Endodermal cell (in vitro differentiated cells): ENCODE measurements around the gene FTO. TPM values are rescaled to one million over a fixed set of nuclear protein-coding genes. Genes with fewer than 3 reads are reported as not detected.

Source experiments
- DNase-seq: peaks from one replicate; pipeline ENCODE4 v3.0.0-alpha.2; 2017
- H3K27ac ChIP-seq: 2 replicates; pipeline ENCODE4 v1.5.1; 2013; ENCODE audit warnings: mild to moderate bottlenecking, low read depth, low read length, moderate library complexity
- H3K27me3 ChIP-seq: 2 replicates; pipeline ENCODE4 v1.6.1; 2013; ENCODE audit warnings: mild to moderate bottlenecking, low read length, moderate library complexity; ENCODE audit not compliant: insufficient read depth, control insufficient read depth, poor library complexity, severe bottlenecking
- H3K36me3 ChIP-seq: 2 replicates; pipeline ENCODE4 v1.7.0; 2013; ENCODE audit warnings: mild to moderate bottlenecking, low read length, moderate library complexity; ENCODE audit not compliant: control insufficient read depth, insufficient read depth
- H3K4me1 ChIP-seq: one replicate; pipeline ENCODE4 v1.7.0; 2013; ENCODE audit warnings: low read length; ENCODE audit not compliant: control insufficient read depth, insufficient read depth
- H3K4me3 ChIP-seq: 2 replicates; pipeline ENCODE4 v1.5.1; 2013; ENCODE audit warnings: mild to moderate bottlenecking, low read length, moderate library complexity
- H3K9ac ChIP-seq: 2 replicates; pipeline ENCODE4 v1.6.1; 2013; ENCODE audit warnings: mild to moderate bottlenecking, low read length, moderate library complexity; ENCODE audit not compliant: poor library complexity, severe bottlenecking; ENCODE audit errors: extremely low read depth
- H3K9me3 ChIP-seq: 2 replicates; pipeline ENCODE4 v1.6.1; 2013; ENCODE audit warnings: mild to moderate bottlenecking, low read length, moderate library complexity; ENCODE audit not compliant: control insufficient read depth
- H3K27ac Mint-ChIP-seq: 2 replicates; pipeline ENCODE4 v1.8.0; 2020; ENCODE audit warnings: mixed read lengths
- H3K27me3 Mint-ChIP-seq: 2 replicates; pipeline ENCODE4 v1.8.0; 2021; ENCODE audit warnings: mild to moderate bottlenecking, mixed read lengths; ENCODE audit not compliant: insufficient read depth
- H3K36me3 Mint-ChIP-seq: 2 replicates; pipeline ENCODE4 v1.8.0; 2020; ENCODE audit warnings: low read depth, mixed read lengths
- H3K4me1 Mint-ChIP-seq: 2 replicates; pipeline ENCODE4 v1.8.0; 2020; ENCODE audit warnings: mixed read lengths
- H3K4me3 Mint-ChIP-seq: 2 replicates; pipeline ENCODE4 v1.8.0; 2020; ENCODE audit warnings: mild to moderate bottlenecking, moderate library complexity, mixed read lengths
- H3K9me3 Mint-ChIP-seq: 2 replicates; pipeline ENCODE4 v1.8.0; 2020; ENCODE audit warnings: mild to moderate bottlenecking, mixed read lengths
- WGBS, 2 experiments: methylation state at CpG; one replicate each; pipeline versions ENCODE4 v1.1.5 to v1.1.7; 2013; ENCODE audit warnings: missing lambda C conversion rate in 2 of 2, mixed read lengths in 1 of 2; ENCODE audit not compliant: insufficient coverage in 1 of 2, insufficient read length in 1 of 2; 5-methylcytosine and 5-hydroxymethylcytosine counted together
- total RNA-seq, 2 donors: library from RNA; stranded (reverse); fragmentation: NEBNext Ultra II Directional in 1 of 2; extraction: Animal tissue kit (Norgen Biotek cat#: 25700) in 1 of 2; gene quantifications; 2 replicates in 1 of 2; 3 replicates in 1 of 2; pipeline ENCODE4 v1.2.1, GENCODE V29; 2021
- TF ChIP-seq, protein P1 (sequence below): fragments of 200-600 bp; sonication (generic); conservative IDR thresholded peaks from 2 replicates; pipeline ENCODE4 v1.5.0; 2021; ENCODE audit warnings: antibody characterized with exemption, mild to moderate bottlenecking

FTO gene
- total RNA-seq, 2 donors from 2014 or later, result 80.3 to 102 TPM

DNA sequence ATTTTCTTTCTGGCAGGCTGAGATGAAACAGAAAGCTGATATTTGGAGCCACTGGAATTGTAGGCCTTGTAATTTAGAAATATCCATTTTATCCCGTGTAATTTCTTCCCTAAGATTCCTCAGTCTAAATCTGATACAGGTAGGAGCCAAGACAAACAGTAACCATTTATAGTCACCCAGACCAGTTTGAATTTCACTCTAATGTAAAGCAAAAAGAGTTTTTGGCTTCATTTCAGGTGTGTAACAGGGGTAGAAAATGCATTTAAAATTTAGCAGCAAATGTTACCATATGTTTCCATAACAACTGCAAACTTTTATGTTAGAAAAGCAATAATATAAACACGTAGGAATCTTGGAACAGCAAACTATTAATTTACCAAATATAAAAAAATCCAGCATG is 249.4 kb downstream of the FTO start:
- no peaks in the 10 kb centered on the region for H3K4me1 Mint-ChIP-seq
- no peaks in the 10 kb centered on the region for H3K27me3 Mint-ChIP-seq
- no peak overlapping the region for H3K27ac Mint-ChIP-seq
- Histone ChIP-seq H3K9me3 (no peaks in the 10 kb centered on the region), H3K27ac (no peak overlapping the region), H3K27me3 (no peaks in the 10 kb centered on the region), H3K9ac (no peak overlapping the region), H3K4me1 (no peaks in the 10 kb centered on the region), H3K36me3 (no peaks in the 10 kb centered on the region), H3K4me3 (no peak overlapping the region)
- DNase-seq, result no peak
- no peak overlapping the region for H3K4me3 Mint-ChIP-seq
- peaks cover 2% of the 10 kb centered on the region for H3K36me3 Mint-ChIP-seq
- H3K9me3 Mint-ChIP-seq, result no peaks in the 10 kb centered on the region
- 93% methylated on average over 2 of the region's 2 CpGs; no CpG with 5 or more reads in 1 of the 2 experiments for WGBS, 2 experiments
- TF ChIP-seq, protein P1, sequence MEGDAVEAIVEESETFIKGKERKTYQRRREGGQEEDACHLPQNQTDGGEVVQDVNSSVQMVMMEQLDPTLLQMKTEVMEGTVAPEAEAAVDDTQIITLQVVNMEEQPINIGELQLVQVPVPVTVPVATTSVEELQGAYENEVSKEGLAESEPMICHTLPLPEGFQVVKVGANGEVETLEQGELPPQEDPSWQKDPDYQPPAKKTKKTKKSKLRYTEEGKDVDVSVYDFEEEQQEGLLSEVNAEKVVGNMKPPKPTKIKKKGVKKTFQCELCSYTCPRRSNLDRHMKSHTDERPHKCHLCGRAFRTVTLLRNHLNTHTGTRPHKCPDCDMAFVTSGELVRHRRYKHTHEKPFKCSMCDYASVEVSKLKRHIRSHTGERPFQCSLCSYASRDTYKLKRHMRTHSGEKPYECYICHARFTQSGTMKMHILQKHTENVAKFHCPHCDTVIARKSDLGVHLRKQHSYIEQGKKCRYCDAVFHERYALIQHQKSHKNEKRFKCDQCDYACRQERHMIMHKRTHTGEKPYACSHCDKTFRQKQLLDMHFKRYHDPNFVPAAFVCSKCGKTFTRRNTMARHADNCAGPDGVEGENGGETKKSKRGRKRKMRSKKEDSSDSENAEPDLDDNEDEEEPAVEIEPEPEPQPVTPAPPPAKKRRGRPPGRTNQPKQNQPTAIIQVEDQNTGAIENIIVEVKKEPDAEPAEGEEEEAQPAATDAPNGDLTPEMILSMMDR, result no peak

DNA sequence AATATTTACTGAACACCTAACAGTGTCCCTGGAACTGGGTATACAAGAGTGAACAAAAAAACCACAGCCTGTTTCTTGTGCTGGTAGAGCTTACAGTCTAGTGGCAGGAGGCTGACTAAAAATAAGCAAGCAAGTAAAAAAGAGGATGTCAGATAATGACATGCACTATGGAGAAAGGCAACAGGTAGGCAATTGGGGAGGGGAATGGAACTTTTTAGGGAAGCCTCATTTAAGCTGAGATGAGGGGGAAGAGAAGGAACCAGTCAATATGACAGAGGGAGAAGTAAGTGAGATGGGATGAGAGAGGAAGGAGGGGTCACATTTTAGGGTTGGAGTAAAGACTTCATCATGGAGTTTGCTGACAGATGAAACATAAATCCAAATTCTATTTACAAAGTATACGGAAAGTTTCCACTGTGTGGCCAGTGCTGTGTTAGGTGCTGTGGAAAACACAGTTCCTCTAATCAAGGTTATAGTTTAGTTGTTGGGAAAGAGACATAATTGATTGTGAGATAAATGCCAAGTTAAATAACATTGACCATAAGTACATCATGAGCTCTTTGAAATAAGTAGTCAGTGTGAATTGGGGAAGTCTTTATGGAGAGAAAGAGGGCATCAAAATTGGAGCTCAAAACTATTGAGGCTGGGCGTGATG is 251.4 kb downstream of the FTO start:
- Mint-ChIP-seq H3K4me1 (no peaks in the 10 kb centered on the region), H3K27me3 (no peaks in the 10 kb centered on the region), H3K4me3 (no peak overlapping the region), H3K27ac (no peak overlapping the region), H3K36me3 (peaks cover 2% of the 10 kb centered on the region), H3K9me3 (no peaks in the 10 kb centered on the region)
- H3K27me3 ChIP-seq, result no peaks in the 10 kb centered on the region
- TF ChIP-seq, protein P1, result no peak
- WGBS, 2 experiments, result 92 to 100% methylated on average over 2 of the region's 2 CpGs
- no peaks in the 10 kb centered on the region for H3K4me1 ChIP-seq
- H3K4me3 ChIP-seq, result no peak overlapping the region
- H3K27ac ChIP-seq, result no peak overlapping the region
- H3K9ac ChIP-seq, result no peak overlapping the region
- DNase-seq, result no peak
- no peaks in the 10 kb centered on the region for H3K36me3 ChIP-seq
- no peaks in the 10 kb centered on the region for H3K9me3 ChIP-seq

DNA sequence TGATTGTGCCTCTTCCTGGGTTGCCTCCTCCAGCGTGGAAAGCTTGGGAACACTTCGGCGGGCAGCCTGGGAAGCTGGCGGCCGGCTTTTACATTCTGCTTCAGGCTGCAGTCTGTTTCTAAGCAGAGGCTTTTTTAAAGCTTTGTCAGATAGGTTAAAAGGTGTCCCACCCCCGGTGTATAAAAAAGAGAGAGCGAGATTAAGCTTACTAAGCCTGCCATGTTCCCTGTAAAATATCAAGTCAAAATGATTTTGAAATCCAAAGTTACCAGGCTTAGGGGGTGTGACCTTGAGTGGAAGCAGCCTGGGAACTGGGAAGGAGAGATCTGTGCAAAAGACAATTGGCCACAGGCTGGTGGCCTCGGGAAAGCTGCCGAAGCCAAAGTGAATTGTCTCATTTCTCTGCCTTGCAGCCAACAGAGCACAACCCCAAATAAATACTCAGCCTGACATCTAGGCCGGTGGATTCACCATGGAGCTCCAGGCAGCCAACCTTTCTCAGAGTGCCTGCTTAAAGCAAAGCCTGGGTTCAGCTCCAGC is 254.5 kb downstream of the FTO start:
- WGBS, 2 experiments, result 83 to 94% methylated on average over 1 to 10 of the region's 10 CpGs
- Histone ChIP-seq H3K9me3 (no peaks in the 10 kb centered on the region), H3K36me3 (no peaks in the 10 kb centered on the region), H3K27ac (peak overlapping the region; percentile 82), H3K4me3 (no peak overlapping the region), H3K9ac (no peak overlapping the region), H3K4me1 (no peaks in the 10 kb centered on the region), H3K27me3 (no peaks in the 10 kb centered on the region)
- no peak overlapping the region for H3K27ac Mint-ChIP-seq
- no peak overlapping the region for H3K4me3 Mint-ChIP-seq
- H3K27me3 Mint-ChIP-seq, result no peaks in the 10 kb centered on the region
- no peaks in the 10 kb centered on the region for H3K9me3 Mint-ChIP-seq
- DNase-seq, result no peak
- H3K36me3 Mint-ChIP-seq, result peaks cover 2% of the 10 kb centered on the region
- H3K4me1 Mint-ChIP-seq, result no peaks in the 10 kb centered on the region
- TF ChIP-seq, protein P1, result no peak
